Activated CD8-positive, alpha-beta memory T cell treated with anti-CD3 and anti-CD28 coated beads, Interleukin-2, amount 10 ng/mL, durations not matched to agents 7 days and 5 days (primary cell): ENCODE results near the gene GGT7. TPM values are rescaled to one million over a fixed set of nuclear protein-coding genes. Genes with fewer than 3 reads are reported as not detected.

Experiments
- ATAC-seq: fragments of 150-1000 bp; cut with Tn5 transposase; one replicate; pipeline ENCODE4 v1.10.0; 2021; ENCODE audit warnings: moderate library complexity
- CTCF ChIA-PET: fragments of 350-600 bp; sonication (Branson Sonifier 250); formaldehyde crosslinking; loops from one replicate; lab custom pipeline; 2021; ENCODE audit warnings: antibody characterized with exemption; lab: Charles Lee
- DNase-seq: peaks from one replicate; pipeline ENCODE4 v3.0.0-alpha.2; 2020
- H3K27ac Mint-ChIP-seq: one replicate; pipeline ENCODE4 v1.8.0; 2021; ENCODE audit warnings: mild to moderate bottlenecking, mixed read lengths
- H3K27me3 Mint-ChIP-seq: one replicate; pipeline ENCODE4 v1.8.0; 2021; ENCODE audit warnings: mixed read lengths
- H3K36me3 Mint-ChIP-seq: one replicate; pipeline ENCODE4 v1.8.0; 2021; ENCODE audit warnings: mild to moderate bottlenecking, mixed read lengths
- H3K4me1 Mint-ChIP-seq: one replicate; pipeline ENCODE4 v1.8.0; 2021; ENCODE audit warnings: mixed read lengths
- H3K4me3 Mint-ChIP-seq: one replicate; pipeline ENCODE4 v1.8.0; 2021; ENCODE audit warnings: mild to moderate bottlenecking, moderate library complexity, mixed read lengths
- H3K9me3 Mint-ChIP-seq: one replicate; pipeline ENCODE4 v1.8.0; 2022; ENCODE audit warnings: low read depth, mixed read lengths
- total RNA-seq, 2 experiments: library from RNA; stranded (reverse); gene quantifications; one replicate each; pipeline ENCODE4 v1.2.3, GENCODE V29; 2021

GGT7 gene
- total RNA-seq, 2 experiments from 2014 or later = 3.5 to 4.6 TPM

GRCh38 chr20:34876406-34877282 lies 4.0 kb upstream of the GGT7 start, which contains the start of gene ACSS2:
TSS of gene ACSS2 (plus strand) at chr20:34876612. CDS start at chr20:34876646, 34 bp downstream.
- Mint-ChIP-seq H3K27me3 (peaks cover 9% of the 10 kb centered on the region), H3K4me1 (peaks cover 56% of the 10 kb centered on the region), H3K9me3 (no peaks in the 10 kb centered on the region), H3K27ac (peak within 1 kb of the TSS; percentile 80), H3K4me3 (peak within 1 kb of the TSS; percentile 87), H3K36me3 (peaks cover 4% of the 10 kb centered on the region)
- peak; percentile 43 for ATAC-seq
- CTCF ChIA-PET = interaction anchor here (0.7 to 8.6 kb wide), 13 partner anchors 11 to 563 kb away, joined by 3 to 168 read pairs (median 3); partner anchors contain the start of genes GSS and MYH7B
- DNase-seq = peak; percentile 99

GRCh38 chr20:34875642-34876405 lies 3.2 kb upstream of the GGT7 start:
- peak overlapping the region; percentile 87 for H3K4me3 Mint-ChIP-seq
- no peaks in the 10 kb centered on the region for H3K9me3 Mint-ChIP-seq
- H3K4me1 Mint-ChIP-seq = peaks cover 56% of the 10 kb centered on the region
- H3K27me3 Mint-ChIP-seq = peaks cover 9% of the 10 kb centered on the region
- CTCF ChIA-PET = interaction anchor here (0.7 to 8.6 kb wide), 17 partner anchors 12 to 563 kb away, joined by 3 to 168 read pairs (median 3); partner anchors contain the start of genes GSS, MMP24OS and MYH7B
- peaks cover 4% of the 10 kb centered on the region for H3K36me3 Mint-ChIP-seq
- ATAC-seq (peak; percentile 84), DNase-seq (no peak)
- peak overlapping the region; percentile 78 for H3K27ac Mint-ChIP-seq

DNA sequence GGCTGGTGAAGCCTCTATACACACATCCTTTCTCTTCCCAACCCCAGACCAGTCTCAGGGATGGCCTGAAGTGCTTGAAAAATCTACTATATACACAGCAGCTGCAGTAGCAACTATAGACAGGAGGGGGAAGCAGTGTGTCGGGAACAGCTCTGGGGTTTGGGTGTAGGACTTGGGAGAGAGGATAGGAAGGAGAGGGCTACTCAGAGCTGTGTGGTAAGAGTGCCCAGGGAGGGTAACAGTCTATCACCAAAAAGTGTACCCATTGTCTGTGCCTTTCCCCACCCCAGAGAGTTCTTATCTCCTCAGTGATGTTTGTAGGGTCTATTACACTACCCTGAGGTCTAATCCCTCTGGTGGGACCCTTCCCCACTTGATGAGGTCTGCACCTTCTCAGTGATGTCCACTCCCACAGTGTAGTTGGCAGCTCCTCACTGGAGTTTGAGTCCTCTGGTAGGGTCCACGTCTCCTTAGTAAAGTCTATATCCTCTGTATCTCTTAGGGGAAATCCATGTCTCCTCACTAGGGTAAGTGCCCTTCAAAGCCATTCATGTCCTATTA lies 1.5 kb upstream of the GGT7 start:
- Mint-ChIP-seq H3K36me3 (peaks cover 4% of the 10 kb centered on the region), H3K4me1 (peaks cover 55% of the 10 kb centered on the region), H3K27ac (no peak overlapping the region), H3K4me3 (peak overlapping the region; percentile 44), H3K9me3 (no peaks in the 10 kb centered on the region), H3K27me3 (peaks cover 9% of the 10 kb centered on the region)
- ATAC-seq (no peak), DNase-seq (peak; percentile 81)
- CTCF ChIA-PET = interaction anchor here (0.7 to 8.6 kb wide), 30 partner anchors 9 to 745 kb away, joined by 3 to 168 read pairs (median 4); partner anchors contain the start of genes EDEM2, EIF6, GSS and MYH7B

GRCh38 chr20:34873583-34874093 lies 982 bp upstream of the GGT7 start:
- ATAC-seq (no peak), DNase-seq (no peak)
- H3K36me3 Mint-ChIP-seq = peaks cover 4% of the 10 kb centered on the region
- H3K27ac Mint-ChIP-seq = no peak overlapping the region
- H3K27me3 Mint-ChIP-seq = peaks cover 9% of the 10 kb centered on the region
- no peaks in the 10 kb centered on the region for H3K9me3 Mint-ChIP-seq
- peak overlapping the region; percentile 67 for H3K4me3 Mint-ChIP-seq
- peaks cover 53% of the 10 kb centered on the region for H3K4me1 Mint-ChIP-seq
- CTCF ChIA-PET = interaction anchor here (0.6 to 8.6 kb wide), 29 partner anchors 8 to 745 kb away, joined by 3 to 168 read pairs (median 4); partner anchors contain the start of genes EDEM2, EIF6, GSS and MYH7B

- no peaks in the 10 kb centered on the region for H3K9me3 Mint-ChIP-seq
- ATAC-seq = no peak
- peaks cover 43% of the 10 kb centered on the region for H3K4me1 Mint-ChIP-seq
Observed at GRCh38 chr20:34871966-34872621, 562 bp downstream of the GGT7 start.

DNA sequence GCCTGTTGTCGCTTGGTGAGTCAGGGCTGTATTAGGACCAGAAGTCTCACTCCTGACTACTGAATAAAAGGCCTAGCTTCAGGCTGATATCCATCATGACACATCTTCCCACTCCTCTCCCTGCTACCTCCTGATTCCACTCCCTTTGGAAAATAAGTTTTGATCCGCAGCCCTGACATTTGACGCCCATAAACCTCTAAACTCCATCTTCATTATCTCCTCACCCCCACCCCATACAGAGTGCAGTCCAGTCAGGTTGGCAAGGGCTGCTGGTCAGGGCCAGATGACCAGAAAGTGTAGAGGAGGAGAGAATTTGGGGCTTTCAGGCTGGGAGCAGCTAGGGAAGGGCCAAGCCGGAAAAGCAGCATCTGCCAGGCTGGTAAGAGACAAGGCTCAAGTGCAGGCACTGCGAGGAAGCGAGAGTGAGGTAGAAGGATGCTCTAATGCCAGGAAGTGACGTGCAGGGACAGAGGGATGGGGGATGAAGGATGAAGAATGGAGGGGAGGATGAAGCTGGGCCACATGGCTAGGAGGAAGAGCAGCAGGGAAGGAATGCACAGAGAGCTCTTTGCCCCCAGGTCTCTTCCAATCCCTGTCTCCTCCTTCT lies 1.2 kb downstream of the GGT7 start:
- H3K36me3 Mint-ChIP-seq = no peaks in the 10 kb centered on the region
- no peak overlapping the region for H3K4me3 Mint-ChIP-seq
- CTCF ChIA-PET = interaction anchor here (2.1 to 8.6 kb wide), 3 partner anchors 16 to 82 kb away, joined by 10 to 168 read pairs (median 22); partner anchors contain the start of genes GSS and MYH7B
- H3K27me3 Mint-ChIP-seq = peaks cover 9% of the 10 kb centered on the region
- H3K27ac Mint-ChIP-seq = no peak overlapping the region
- ATAC-seq (no peak), DNase-seq (no peak)
- peaks cover 39% of the 10 kb centered on the region for H3K4me1 Mint-ChIP-seq
- no peaks in the 10 kb centered on the region for H3K9me3 Mint-ChIP-seq

More at GRCh38 chr20:34871966-34872621, 562 bp downstream of the GGT7 start:
- Mint-ChIP-seq H3K36me3 (peaks cover 2% of the 10 kb centered on the region), H3K27me3 (peaks cover 9% of the 10 kb centered on the region), H3K27ac (peak overlapping the region; percentile 62), H3K4me3 (peak overlapping the region; percentile 65)
- no peak for DNase-seq
- CTCF ChIA-PET = interaction anchor here (1.0 to 8.6 kb wide), 13 partner anchors 8 to 274 kb away, joined by 3 to 168 read pairs (median 8); partner anchors contain the start of genes EDEM2, GSS, MYH7B and NCOA6

GRCh38 chr20:34864216-34864615 lies 8.4 kb downstream of the GGT7 start:
- Mint-ChIP-seq H3K27me3 (no peaks in the 10 kb centered on the region), H3K4me1 (no peaks in the 10 kb centered on the region), H3K27ac (no peak overlapping the region), H3K4me3 (no peak overlapping the region), H3K36me3 (no peaks in the 10 kb centered on the region), H3K9me3 (no peaks in the 10 kb centered on the region)
- ATAC-seq (no peak), DNase-seq (no peak)
- CTCF ChIA-PET = interaction anchor here (1.2 to 5.4 kb wide), 2 partner anchors 9 to 92 kb away, joined by 3 to 29 read pairs; partner anchors contain the start of genes GGT7, GSS and MYH7B

GRCh38 chr20:34863421-34863965 lies 9.2 kb downstream of the GGT7 start:
- no peaks in the 10 kb centered on the region for H3K27me3 Mint-ChIP-seq
- CTCF ChIA-PET = interaction anchor here (5.4 kb wide), 1 partner anchor 10 kb away, joined by 29 read pairs; the partner anchor contains the start of gene GGT7
- no peaks in the 10 kb centered on the region for H3K4me1 Mint-ChIP-seq

GRCh38 chr20:34862724-34863123 lies 9.9 kb downstream of the GGT7 start:
- no peak for DNase-seq
- Mint-ChIP-seq H3K4me3 (no peak overlapping the region), H3K27ac (no peak overlapping the region), H3K9me3 (no peaks in the 10 kb centered on the region), H3K36me3 (no peaks in the 10 kb centered on the region), H3K4me1 (no peaks in the 10 kb centered on the region), H3K27me3 (no peaks in the 10 kb centered on the region)
- CTCF ChIA-PET = interaction anchor here (5.4 kb wide), 1 partner anchor 11 kb away, joined by 29 read pairs; the partner anchor contains the start of gene GGT7
- no peak for ATAC-seq

More at GRCh38 chr20:34863421-34863965, 9.2 kb downstream of the GGT7 start:
- no peak overlapping the region for H3K27ac Mint-ChIP-seq
- no peaks in the 10 kb centered on the region for H3K9me3 Mint-ChIP-seq
- ATAC-seq (no peak), DNase-seq (peak; percentile 32)
- H3K36me3 Mint-ChIP-seq = no peaks in the 10 kb centered on the region
- H3K4me3 Mint-ChIP-seq = no peak overlapping the region

- H3K27me3 Mint-ChIP-seq = no peaks in the 10 kb centered on the region
- DNase-seq = no peak
- no peak overlapping the region for H3K27ac Mint-ChIP-seq
- H3K36me3 Mint-ChIP-seq = no peaks in the 10 kb centered on the region
- ATAC-seq = no peak
- CTCF ChIA-PET = interaction anchor here (0.8 to 5.4 kb wide), 2 partner anchors 12 to 235 kb away, joined by 4 to 29 read pairs; partner anchors contain the start of gene GGT7
- no peak overlapping the region for H3K4me3 Mint-ChIP-seq
- H3K9me3 Mint-ChIP-seq = no peaks in the 10 kb centered on the region
- H3K4me1 Mint-ChIP-seq = no peaks in the 10 kb centered on the region
Observed at GRCh38 chr20:34861386-34862084, 11.1 kb downstream of the GGT7 start.
